Activated CD8-positive, alpha-beta memory T cell treated with anti-CD3 and anti-CD28 coated beads for 4 hours (primary cell): ENCODE measurements around the gene RIMS1.

ENCODE experiments used
- DNase-seq, 2 donors: peaks; one replicate each; pipeline ENCODE4 v3.0.0-alpha.2; 2020; ENCODE audit warnings: low read depth in 2 of 2

The RIMS1 gene, protein sequence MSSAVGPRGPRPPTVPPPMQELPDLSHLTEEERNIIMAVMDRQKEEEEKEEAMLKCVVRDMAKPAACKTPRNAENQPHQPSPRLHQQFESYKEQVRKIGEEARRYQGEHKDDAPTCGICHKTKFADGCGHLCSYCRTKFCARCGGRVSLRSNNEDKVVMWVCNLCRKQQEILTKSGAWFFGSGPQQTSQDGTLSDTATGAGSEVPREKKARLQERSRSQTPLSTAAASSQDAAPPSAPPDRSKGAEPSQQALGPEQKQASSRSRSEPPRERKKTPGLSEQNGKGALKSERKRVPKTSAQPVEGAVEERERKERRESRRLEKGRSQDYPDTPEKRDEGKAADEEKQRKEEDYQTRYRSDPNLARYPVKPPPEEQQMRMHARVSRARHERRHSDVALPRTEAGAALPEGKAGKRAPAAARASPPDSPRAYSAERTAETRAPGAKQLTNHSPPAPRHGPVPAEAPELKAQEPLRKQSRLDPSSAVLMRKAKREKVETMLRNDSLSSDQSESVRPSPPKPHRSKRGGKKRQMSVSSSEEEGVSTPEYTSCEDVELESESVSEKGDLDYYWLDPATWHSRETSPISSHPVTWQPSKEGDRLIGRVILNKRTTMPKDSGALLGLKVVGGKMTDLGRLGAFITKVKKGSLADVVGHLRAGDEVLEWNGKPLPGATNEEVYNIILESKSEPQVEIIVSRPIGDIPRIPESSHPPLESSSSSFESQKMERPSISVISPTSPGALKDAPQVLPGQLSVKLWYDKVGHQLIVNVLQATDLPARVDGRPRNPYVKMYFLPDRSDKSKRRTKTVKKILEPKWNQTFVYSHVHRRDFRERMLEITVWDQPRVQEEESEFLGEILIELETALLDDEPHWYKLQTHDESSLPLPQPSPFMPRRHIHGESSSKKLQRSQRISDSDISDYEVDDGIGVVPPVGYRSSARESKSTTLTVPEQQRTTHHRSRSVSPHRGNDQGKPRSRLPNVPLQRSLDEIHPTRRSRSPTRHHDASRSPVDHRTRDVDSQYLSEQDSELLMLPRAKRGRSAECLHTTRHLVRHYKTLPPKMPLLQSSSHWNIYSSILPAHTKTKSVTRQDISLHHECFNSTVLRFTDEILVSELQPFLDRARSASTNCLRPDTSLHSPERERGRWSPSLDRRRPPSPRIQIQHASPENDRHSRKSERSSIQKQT (N-terminal part only)

DNA sequence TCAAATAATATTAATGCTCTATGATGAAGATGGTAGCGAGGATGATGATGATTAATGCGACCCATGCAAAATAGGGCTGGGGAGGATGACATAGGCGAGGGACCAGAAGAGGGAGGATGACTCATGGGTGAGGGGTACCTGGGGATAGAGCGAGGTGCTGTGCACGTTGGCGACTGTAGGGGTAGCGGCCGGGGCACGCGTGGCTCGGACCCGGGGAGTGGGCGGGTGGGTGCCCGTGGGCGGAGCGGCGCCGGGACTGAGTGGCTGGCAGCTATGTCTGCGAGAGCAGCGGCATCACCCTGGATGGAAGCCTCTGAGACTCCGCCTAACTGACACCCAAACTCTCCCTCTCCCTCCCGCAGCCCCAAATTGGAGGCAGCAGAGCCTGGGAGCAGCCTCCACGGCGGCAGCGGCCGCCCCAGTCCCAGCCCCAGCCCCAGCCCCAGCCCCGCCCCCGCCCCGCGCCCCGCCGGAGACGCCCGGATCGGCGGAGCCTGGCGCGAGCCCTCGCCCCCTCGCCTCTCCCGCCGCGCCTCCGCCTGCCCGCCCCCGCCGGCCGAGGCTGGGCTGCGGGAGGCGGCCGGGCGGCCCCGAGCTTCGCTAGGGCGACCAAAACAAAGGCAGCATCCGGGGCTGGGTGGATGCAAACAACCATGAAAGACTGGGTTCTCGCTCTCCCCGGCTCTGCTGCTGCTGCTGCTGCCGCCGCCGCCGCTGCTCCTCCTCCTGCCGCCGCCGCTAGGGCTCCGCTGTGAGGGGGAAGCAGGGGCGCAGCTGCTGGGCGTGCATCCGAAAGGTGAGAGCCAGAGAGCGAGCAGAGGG lies at the start of gene RIMS1:
Gene RIMS1, plus strand, starts transcription at position 367 of the 822 bp plus-strand sequence. CDS start 474 bp downstream, outside the sequence.
- no peak for DNase-seq

DNA sequence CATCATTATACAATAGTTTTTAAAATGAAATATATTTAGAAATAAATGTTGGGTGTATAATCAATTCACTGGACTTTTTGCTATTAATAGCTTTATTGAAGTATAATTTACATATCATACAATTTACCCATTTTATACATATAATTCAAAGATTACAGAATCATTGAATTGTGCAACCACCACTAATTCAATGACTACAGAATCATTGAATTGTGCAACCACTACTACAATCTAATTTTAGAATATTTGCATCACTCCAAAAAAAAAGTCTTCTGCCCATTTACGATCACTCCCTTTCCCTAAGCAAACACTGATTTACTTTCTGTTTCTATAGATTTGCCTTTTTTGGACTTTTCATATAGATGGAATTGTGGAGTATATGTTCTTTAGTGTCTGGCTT lies 35.1 kb upstream of the RIMS1 start:
- no peak for DNase-seq

DNA sequence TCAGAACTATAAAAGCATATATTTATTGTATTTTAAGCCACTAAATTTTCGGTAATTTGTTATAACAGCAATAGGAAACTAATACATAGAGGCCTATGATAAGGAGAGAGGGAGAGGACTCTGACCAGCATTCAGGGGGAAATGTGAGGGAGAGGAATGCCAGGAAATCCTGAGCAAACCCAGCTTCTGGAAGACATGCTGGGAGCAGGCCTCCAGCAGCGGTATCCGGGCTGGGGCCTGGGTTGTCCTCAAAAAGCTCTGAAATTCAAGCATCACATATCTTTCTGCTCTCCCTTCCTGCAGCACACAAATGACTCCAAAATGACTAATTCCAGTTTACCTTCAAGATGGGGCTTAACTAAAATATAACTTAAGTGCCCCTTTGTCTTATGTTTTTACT lies 33.4 kb upstream of the RIMS1 start:
- DNase-seq: no peak

DNA sequence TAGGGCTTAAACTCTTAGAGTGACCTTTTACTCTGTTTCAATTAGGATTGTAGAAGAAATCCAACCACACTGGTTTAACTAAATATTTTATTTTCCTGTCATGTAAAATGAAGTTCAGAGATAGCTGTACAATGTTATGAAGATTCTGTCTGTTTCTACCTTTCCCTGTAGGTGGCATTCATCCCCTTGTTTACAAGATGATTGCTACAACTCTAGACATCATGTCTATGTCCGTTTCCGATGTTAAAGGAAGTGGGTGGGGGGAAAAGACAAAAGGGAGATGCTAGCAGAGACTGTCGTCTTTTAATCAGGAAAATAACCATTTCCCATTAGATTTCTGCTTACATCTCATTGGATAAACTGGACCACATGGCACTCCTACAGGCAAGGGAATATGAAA lies 30.9 kb upstream of the RIMS1 start:
- DNase-seq: no peak

DNA sequence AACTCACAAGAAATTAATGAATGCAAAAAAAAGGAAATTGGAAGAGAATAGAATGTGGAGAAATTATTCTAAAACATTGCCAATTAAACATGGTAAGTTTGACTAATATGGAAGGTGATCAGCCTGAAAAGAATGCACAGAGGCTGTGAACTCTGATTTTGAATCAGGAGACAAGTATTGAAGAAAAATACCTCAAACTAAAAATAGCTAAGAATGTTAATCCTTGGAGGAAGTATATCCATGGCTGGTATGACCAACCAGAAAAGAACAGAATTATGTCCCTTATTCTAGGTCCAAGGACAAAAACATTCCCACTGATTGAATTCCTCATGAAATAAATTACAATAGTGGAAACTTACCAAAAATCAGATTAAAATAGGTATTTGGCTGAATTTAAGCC lies 7.3 kb upstream of the RIMS1 start:
- no peak for DNase-seq

DNA sequence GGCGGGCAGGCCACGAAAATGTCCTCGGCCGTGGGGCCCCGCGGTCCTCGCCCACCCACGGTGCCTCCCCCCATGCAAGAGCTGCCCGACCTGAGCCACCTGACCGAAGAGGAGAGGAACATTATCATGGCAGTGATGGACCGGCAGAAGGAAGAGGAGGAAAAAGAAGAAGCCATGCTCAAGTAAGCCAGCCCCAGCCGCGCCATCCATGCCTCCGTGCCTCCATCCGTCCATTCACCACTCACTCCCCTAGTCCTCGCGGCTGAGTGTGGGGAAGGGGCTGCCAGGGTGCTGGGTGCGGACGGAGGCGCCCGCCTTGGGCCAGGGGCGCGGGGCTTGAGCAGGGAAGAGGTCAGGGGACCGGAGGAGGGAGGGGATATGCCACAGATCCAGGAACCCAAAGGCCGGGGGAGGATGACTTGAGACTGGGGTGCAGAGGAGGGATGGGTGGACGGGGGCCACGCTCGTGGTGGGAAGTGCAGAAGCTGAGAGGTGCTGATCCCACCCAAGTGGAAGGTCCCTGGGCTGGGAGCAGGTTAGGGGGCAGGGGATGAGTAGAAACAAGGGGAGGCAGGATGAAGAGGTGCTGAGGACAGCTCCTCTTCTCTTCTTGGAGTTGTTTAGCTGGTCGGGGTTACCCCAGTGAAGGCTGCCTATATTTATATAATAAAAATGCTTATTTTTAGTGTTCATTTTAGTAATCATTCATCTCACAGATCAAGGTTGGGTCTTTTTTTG lies 825 bp downstream of the RIMS1 start:
- DNase-seq: no peak

DNA sequence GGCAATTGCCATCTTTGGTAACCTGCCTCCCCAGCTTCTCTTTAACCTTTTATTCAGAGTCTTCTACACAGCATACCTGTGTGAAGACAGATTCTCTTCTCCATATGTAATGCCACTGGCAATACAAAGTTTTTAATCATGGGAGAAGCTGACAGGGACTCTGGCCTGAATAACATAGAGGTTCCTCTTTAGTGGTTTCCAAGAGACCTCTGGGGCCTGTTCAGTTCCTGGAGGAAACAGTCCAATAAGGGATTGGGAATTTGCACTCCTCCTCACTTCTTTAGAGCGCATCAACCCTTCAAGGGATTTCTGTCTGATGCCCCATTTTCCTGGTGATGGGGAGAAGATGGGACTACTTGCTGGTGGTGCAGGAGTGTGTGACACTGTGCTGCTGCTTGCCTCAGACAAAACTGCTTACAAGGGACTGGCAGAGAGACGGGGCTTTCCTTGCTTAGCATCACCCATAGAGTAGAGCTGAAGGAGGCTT lies 1.4 kb downstream of the RIMS1 start:
- no peak for DNase-seq

DNA sequence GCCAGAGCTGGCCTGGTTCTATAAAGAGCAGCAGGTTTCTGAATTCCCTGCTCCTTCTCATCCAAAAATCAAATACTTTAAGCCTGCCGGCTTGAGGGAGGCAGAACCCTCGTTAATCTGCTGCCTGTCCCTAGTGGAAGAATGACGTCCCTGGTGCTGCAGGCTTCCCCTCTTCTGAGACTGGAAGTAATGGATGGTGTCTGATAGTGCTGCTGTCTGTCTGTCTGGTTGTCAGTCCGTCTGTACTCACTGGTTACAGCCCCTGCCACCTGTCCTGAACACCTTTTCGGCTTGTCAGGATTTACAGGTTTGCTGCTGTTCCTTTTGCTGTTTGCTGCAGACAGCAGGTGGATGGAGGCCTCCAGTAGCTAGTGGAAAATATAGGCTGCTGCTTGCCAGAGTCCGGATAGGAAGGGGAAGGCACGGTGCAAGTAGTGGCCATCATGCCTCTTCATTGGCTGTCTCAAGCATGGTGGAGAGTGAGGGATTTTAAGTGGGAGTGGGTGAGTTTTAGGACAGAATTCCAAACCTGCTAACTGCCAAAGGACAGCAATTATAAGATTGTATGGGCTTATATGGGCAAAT lies 2.5 kb downstream of the RIMS1 start:
- DNase-seq: no peak

DNA sequence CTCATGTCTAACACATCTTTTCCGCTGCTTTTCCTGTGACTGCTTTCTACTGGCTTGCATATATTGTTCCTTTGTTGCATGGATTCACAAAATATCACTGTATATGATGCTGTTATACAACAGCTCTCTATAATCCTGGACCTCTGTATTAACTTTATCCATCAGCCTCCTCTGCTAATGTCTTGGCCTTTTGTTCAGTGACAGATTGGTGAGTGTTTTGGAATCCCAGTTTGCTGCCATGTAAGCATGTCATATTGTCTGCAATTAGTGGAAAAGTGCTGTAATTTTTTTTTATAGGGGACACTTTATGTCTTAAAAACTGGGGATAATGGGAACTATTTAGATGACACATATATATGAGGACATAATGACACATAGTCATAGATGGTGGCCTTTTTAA lies 3.0 kb downstream of the RIMS1 start:
- no peak for DNase-seq

DNA sequence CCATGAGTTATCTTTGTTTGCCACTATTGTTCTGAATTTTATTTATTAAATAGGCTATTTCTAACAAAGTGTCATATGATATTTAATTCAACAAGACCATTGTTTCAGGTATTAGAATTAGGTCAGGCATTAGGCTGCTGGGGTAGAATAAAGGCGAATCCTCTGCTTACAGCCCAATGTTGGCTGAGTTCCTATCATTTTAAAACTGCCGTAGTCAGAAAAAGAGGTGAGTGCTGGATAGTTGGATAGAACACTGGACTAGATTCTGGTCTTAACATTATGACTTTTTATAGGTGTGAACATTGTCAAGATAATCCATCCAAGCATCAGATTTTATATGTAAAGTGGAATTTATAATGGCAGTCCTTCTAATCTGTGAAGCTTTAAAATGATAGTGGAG lies 6.3 kb downstream of the RIMS1 start:
- DNase-seq: no peak

DNA sequence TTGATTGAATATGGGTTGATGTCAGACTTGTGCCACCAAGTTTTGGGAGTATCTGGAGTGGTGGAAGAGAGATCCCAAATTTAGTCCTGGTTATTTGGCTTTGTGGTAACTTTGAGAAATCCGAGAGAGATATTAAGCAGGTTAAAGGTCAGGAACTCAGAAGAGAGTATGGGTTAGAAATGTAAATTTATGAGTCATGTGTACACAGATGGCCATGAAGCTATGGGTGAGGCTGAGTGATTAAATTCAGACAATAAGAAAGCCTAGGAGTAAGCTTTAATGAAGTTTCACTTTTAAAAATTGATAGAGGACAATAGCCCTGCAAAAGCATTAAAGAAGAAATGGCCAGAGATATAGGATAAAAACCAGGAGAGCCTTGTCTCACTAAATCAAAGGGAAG lies 14.3 kb downstream of the RIMS1 start:
- no peak for DNase-seq

DNA sequence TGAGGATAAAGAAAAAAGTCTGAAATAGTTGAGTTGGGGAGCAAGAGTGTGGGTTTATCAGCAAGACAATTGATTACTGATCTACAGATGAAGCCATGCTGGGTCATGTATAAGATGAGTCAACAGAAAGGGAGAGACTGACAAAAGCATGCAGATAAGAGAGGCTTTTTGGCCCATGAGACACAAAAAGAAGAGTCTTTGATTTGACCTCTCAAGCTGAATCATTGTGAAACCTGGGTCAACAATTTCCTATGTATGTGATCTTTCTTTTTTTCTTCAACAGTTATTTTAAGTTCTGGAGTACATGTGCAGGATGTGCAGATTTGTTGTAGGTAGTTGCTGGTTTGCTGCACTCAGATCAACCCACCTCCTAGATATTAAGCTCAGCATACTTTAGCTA lies 15.9 kb downstream of the RIMS1 start:
- no peak for DNase-seq

DNA sequence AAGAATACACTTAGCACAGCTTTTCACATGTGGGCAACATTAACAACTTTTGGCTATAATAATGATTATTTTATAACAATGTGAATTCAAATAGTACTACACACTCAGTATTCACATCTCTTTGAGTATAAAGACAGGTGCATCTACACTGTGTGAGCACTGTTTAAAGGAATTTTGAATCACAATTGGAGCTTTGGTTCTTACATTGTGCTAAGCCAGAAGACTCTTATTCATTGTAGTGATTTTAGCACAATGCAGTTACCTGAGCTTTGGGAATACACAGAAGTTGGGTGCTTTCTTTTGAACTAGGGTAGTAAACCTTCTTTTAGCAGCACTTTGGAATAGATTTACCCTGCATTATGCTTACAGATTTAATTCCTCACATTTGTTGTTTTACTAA lies 20.5 kb downstream of the RIMS1 start:
- no peak for DNase-seq

DNA sequence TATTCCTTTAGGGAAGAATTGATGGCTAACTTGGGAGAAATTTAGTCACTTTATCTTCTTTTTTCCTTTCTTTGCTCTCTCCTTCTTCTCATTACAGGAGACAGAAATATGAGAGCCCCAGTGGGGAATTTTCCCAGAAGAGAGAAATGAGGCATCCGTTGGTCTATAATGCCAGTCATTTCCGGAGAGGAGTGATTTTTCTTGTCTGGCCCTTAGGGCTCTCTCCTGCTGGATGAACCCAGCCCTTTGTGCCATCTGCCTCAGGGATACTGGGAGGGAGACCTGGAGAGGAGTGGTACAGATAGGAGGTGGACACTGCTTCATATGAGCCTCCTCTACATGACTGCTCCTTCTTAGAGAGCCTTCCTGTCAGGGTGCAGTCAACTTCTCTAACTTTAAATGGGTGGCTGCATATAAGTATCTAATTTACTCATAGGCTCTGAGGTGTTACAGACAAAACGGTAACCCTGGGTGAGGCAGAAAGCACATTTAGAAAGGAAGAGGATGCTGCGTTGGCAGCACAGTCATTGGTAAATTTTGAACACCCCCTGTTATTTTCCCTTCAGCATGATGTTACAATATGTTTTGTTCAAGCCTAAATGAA lies 21.9 kb downstream of the RIMS1 start:
- DNase-seq: no peak

DNA sequence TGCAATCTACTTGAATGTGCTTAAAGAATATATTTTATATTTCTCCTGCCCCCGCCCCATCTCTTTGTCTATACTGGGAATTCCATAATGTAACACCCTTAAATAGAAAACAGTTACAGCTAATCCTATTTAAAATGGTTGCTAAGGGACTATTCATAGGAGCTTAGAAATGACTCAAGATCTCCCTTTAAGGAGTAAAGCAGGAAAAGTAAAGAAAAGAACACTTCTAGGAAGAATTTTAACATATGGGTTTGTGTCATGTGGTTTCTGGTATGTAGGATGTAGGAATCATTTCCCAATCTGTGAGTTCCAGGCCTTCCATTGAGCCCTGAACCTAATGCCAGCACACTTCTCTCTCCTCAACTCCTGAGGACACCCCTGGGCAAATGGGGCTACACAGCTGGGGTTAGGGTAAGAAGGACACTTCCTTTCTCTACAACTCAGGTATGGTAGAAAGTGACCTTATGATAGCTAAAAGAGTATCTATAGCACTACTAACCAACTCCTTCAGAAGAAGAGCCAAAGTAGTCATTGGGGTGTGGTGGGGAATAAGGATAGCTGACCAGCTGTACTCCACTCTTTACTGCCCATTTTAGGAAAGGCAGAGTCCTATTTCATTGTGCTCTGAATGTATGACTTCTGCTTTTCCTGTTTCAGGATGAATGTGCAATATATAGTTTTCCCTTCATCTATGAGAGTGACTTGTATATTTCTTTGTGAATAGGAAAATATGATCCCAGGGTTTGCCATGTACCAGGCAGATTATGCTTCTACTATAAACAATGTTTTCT lies 27.3 kb downstream of the RIMS1 start:
- no peak for DNase-seq

DNA sequence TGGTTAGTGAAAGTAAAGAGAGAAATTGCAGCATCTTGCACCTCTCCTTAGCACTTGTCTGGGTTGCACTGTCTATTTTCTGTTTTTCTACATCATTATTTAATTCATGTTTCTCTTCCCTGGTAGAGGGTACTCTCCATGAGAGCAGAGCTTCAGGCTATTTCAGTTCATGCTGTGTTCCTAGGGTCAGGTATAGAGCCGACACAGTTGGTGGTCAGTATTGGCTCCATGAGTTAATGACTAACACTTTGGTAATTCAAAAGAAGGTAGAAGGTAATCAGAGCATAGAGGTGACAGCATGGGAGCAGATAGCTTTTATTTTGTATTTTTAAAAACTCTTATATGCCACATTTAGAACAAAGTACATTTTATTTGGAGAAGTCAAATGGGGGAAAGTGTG lies 42.7 kb downstream of the RIMS1 start:
- DNase-seq: no peak

DNA sequence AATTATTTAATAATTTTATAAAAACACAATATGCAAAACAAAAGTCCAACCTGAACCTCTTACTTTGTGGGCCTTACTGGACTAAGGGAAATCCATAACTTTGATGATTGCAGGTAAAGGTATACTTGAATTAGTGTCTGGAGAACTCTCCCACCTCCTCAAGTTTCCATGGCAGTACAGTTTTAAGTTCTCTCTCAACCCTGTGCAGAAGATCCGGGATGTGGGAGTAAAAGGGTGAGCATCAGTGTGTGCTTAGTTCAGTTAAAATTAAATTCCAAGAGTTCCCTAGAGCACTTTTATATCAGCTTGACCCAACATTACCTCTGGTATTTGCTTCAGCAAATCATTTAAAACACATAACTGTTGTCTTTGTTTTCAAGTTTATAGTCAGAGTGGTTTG lies 47.5 kb downstream of the RIMS1 start:
- DNase-seq: no peak

DNA sequence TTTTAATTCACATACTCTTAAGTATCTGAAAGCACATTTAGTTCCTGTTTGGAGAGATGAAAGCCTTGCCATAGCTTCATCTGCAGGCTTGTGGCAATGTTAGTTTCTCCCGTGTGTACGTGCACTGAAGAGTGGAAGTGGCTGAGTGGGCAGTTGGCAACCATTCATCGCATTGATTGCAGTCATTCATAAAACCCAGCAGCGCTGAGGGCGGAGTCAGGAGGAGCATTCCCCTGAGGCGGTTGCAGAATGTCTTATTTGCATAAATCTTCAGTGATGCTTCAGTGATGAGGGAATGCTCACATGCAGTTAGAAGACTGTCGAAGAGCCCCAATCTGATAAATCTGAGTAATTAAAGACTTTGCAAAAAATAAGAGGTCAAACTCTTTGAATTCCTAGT lies 79.1 kb downstream of the RIMS1 start:
- DNase-seq: no peak

DNA sequence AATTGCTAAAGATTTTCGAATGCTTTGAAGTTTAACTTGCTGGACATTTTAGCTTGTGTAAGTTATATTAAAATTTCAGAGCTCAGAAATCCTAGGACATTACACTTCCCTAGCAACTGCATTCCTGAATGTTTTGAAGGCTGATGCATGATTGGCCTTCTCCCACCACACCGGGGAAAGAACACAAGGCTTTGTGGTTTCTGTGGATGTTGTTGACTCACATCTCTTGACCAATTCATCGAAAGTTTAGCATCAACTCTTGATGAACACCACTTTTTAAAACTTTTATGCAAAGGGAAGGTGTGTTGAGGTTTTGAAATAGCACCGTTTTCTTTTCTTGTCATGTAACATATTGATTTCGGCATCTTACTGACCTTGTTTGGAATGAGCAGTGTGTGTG lies 81.1 kb downstream of the RIMS1 start:
- DNase-seq: no peak
